HG03159 (cell line): ENCODE results near the gene PTPRJ.

Experiments used
- ATAC-seq: cut with Tn5 transposase; IDR thresholded peaks from one replicate; pipeline ENCODE4 v1.9.1; 2021; ENCODE audit warnings: mild to moderate bottlenecking, moderate library complexity; ENCODE audit not compliant: unreplicated experiment

Gene PTPRJ

GRCh38 chr11:47967577-47968525, 12.5 kb upstream of the PTPRJ start:
- no peak for ATAC-seq

GRCh38 chr11:47969401-47969800, 11.0 kb upstream of the PTPRJ start:
- no peak for ATAC-seq

DNA sequence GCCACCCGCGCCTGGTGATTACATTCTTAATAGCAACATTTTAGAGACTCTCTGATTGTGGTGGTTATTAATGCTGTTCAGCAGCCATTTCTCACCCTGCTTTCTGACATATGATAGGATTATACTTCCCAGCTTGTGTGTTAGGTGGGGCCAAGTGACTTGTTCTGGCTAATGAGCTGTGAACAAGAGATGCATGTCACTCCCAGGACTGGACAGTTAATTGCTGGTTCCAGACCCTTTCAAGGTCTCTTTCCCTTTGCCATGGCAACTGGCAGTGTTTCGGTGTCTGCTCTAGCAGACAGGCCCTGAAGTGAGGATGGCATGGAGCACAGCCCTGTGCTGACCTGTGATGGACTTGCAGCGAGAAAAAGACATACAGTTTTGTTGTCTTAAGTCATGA, 8.9 kb upstream of the PTPRJ start:
- ATAC-seq, result no peak

DNA sequence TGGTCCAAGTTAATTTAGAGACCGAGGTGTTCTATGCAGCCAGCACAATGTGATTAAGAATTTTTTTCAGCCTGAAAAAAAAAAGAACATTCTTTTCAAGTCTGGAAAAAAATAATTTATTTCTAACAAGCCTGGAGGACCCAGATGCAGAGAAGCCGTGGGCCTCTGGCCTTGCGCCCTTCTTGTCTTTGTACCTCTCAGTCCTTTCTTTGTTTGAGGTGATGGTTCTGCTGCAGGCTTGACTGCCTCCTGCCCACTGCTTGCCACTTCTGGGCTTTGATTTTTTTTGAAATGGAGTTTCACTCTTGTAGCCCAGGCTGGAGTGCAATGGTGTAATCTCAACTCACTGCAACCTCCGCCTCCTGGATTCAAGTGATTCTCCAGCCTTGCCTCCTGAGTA, 7.2 kb upstream of the PTPRJ start:
- ATAC-seq, result no peak

DNA sequence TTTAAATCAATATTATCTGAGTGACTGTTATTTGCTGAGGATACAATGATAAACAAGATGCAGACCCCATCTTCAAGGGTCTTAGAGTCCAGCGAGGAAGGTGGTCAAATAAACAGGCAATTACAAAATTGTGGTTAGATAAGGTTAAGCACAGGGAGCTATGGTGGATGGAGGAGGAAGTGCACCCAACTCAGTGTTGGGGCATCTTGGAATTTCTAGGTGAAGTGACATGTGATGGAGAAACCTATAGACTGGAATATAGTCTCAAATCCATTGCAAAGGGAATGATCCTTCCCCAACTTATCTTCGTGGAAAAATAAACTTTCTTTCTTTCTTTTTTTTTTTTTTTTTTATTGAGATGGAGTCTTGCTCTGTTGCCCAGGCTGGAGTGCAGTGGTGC, 3.4 kb upstream of the PTPRJ start:
- ATAC-seq, result no peak

- ATAC-seq, result no peak
These were observed 2.7 kb upstream of the PTPRJ start for GRCh38 chr11:47977623-47978022.

- ATAC-seq, result no peak
These were observed 826 bp upstream of the PTPRJ start for GRCh38 chr11:47979378-47980087.

DNA sequence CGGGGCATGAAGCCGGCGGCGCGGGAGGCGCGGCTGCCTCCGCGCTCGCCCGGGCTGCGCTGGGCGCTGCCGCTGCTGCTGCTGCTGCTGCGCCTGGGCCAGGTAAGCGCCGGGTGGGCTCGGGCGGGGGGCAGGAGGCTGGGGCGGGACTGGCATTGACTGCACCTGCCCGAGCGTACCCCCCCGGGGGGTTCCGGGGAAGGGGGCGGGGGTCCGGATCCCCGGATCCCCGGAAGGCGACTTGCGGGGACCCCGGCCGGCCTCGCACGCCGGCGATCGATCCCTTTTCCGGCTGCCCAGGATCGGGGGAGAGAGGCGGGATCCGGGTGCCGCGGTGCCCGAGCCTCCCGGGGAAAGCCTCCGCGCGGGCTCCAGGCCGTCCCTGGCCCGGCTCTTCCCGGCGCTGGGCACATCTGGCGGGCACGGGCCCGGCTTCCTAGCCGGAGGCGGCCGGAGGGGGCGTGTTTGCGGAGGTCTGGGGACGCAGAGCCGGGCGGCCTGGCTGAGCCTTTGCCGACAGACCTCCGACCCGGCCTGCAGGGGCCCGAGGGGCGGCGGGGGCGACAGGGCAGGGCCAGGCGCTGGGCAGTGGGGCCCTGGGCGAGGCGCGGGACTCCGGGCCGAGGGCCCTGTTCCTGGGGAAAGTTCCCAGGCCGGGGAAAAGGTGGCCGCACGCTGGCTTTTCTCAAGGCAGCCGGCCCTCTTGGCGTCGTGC, 705 bp downstream of the PTPRJ start:
- peak; percentile 48 for ATAC-seq

- no peak for ATAC-seq
These were observed 1.5 kb downstream of the PTPRJ start for GRCh38 chr11:47981667-47982404.

DNA sequence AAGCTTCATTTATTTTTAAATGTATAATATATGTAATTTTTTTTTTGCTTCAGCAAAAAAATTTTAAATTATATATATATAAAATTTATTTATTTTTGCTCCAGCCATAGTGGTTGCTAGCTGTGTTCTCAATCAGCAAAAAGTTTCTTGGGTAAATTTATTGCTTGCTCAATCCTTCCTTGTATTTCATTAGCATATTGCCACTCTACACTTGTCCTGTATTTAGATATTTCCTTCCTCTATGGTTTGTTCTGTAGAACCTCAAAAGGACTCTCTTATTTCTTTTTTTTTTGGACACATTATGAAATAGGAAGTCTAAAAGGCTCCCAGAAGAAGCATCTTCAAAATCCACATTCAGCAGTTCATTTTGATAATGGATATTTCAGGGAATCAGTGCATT, 2.3 kb downstream of the PTPRJ start:
- ATAC-seq, result no peak

- ATAC-seq, result no peak
These were observed 3.4 kb downstream of the PTPRJ start for GRCh38 chr11:47983464-47984397.

GRCh38 chr11:47986219-47986618, 5.9 kb downstream of the PTPRJ start:
- no peak for ATAC-seq

DNA sequence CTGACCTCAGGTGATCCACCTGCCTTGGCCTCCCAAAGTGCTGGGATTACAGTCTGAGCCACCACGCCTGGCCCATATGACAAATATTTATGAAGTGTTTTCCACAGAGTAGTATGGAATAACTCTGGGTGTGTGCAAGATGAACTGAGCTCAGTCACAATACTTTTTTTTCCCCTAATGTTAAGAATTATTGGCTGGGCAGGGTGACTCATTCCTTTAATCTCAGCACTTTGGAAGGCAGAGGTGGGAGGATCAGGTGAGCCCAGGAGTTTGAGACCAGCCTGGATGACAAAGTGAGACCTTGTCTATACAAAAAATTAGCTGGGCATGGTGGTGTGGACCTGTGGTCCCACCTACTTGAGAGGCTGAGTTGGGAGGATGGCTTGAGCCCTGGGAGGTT, 6.4 kb downstream of the PTPRJ start:
- ATAC-seq, result no peak

GRCh38 chr11:47987310-47987709, 7.0 kb downstream of the PTPRJ start:
- ATAC-seq, result no peak

- no peak for ATAC-seq
These were observed 7.4 kb downstream of the PTPRJ start for GRCh38 chr11:47987781-47988180.

DNA sequence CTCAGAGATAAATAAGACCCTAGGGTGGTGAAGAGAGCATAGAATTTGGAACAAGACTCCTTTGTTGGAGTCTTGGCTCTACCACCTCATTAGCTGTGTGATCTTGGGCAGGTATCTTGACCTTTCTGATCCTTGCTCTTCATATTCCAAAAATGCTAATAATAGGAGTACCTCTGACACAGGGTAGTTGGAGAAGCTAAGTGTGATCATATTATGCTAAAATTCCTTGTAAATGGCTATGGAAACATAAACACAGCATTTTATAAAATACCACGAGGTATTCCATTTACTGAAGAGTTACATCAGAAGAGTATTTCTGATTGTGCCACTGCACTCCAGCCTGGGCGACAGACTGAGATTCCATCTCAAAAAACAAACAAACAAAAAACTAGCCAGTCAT, 9.4 kb downstream of the PTPRJ start:
- no peak for ATAC-seq

- no peak for ATAC-seq
These were observed 11.0 kb downstream of the PTPRJ start for GRCh38 chr11:47991266-47991830.

DNA sequence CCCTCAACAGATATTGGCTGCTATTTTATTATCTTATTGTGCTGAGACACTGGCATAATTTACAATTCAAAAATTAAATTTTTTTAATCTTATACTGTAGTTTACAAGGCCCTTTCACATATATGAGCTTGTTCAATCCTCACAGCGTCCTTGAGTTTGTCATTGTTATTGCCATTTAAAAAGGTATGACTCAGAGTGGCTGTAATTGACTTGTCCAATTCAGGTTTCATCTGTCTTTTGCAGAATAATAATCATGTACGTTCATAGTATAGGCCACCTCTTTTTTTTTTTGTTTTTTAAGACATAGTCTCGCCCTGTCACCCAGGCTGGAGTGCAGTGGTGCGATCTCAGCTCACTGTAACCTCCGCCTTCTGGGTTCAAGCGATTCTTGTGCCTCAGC, 11.5 kb downstream of the PTPRJ start:
- no peak for ATAC-seq
